Activated naive CD4-positive, alpha-beta T cell treated with anti-CD3 and anti-CD28 coated beads, Interleukin-2, amount 50 U/mL, for 16 hours (primary cell): ENCODE results near the gene EDEM3.
"Not testable (repeated sequence)": the region's sequence is repeated elsewhere in the genome, so short reads cannot be mapped to it uniquely, and the experiment has no call there.

ENCODE experiments used
- DNase-seq: peaks from one replicate; pipeline ENCODE4 v3.0.0-alpha.2; 2020

The EDEM3 gene

GRCh38 chr1:184734980-184735379, 19.7 kb downstream of the EDEM3 start:
- DNase-seq: no peak

- DNase-seq: no peak
Observed at GRCh38 chr1:184724843-184725242, 29.8 kb downstream of the EDEM3 start.

GRCh38 chr1:184716158-184716557, 38.5 kb downstream of the EDEM3 start:
- no peak for DNase-seq

- no peak for DNase-seq
Observed at GRCh38 chr1:184709418-184709817, 45.2 kb downstream of the EDEM3 start.

- no peak for DNase-seq
Observed at GRCh38 chr1:184708084-184708676, 46.5 kb downstream of the EDEM3 start.

GRCh38 chr1:184705271-184705670, 49.4 kb downstream of the EDEM3 start:
- DNase-seq: no peak

GRCh38 chr1:184701816-184702215, 52.8 kb downstream of the EDEM3 start:
- no peak for DNase-seq

GRCh38 chr1:184698969-184699368, 55.7 kb downstream of the EDEM3 start:
- no peak for DNase-seq

GRCh38 chr1:184698016-184698415, 56.6 kb downstream of the EDEM3 start:
- no peak for DNase-seq

GRCh38 chr1:184696403-184696802, 58.3 kb downstream of the EDEM3 start:
- DNase-seq: no peak

- no peak for DNase-seq
Observed at GRCh38 chr1:184695023-184695422, 59.6 kb downstream of the EDEM3 start.

- no peak for DNase-seq
Observed at GRCh38 chr1:184693011-184693410, 61.6 kb downstream of the EDEM3 start.

GRCh38 chr1:184691719-184692324, 62.8 kb downstream of the EDEM3 start:
- no peak for DNase-seq

- no peak for DNase-seq
Observed at GRCh38 chr1:184686540-184686939, 68.1 kb downstream of the EDEM3 start.

- DNase-seq: no peak
Observed at GRCh38 chr1:184685116-184685515, 69.5 kb downstream of the EDEM3 start.

GRCh38 chr1:184684285-184685074, 70.2 kb downstream of the EDEM3 start:
- no peak for DNase-seq

GRCh38 chr1:184682956-184683355, 71.7 kb downstream of the EDEM3 start:
- no peak for DNase-seq

GRCh38 chr1:184680611-184681225, 73.9 kb downstream of the EDEM3 start:
- DNase-seq: not testable (repeated sequence)

- not testable (repeated sequence) for DNase-seq
Observed at GRCh38 chr1:184679472-184679871, 75.2 kb downstream of the EDEM3 start.

GRCh38 chr1:184677344-184677743, 77.3 kb downstream of the EDEM3 start:
- no peak for DNase-seq

- DNase-seq: no peak
Observed at GRCh38 chr1:184673305-184673704, 81.4 kb downstream of the EDEM3 start.

- DNase-seq: no peak
Observed at GRCh38 chr1:184672013-184672726, 82.5 kb downstream of the EDEM3 start.

GRCh38 chr1:184669391-184669790, 85.3 kb downstream of the EDEM3 start:
- no peak for DNase-seq
